Suppressor macrophage treated with lipopolysaccharide for 4 hours (primary cell): ENCODE data around the gene EFCAB11.

Experiments
- DNase-seq: peaks from one replicate; pipeline ENCODE4 v3.0.0-alpha.2; 2020

Gene EFCAB11

DNA sequence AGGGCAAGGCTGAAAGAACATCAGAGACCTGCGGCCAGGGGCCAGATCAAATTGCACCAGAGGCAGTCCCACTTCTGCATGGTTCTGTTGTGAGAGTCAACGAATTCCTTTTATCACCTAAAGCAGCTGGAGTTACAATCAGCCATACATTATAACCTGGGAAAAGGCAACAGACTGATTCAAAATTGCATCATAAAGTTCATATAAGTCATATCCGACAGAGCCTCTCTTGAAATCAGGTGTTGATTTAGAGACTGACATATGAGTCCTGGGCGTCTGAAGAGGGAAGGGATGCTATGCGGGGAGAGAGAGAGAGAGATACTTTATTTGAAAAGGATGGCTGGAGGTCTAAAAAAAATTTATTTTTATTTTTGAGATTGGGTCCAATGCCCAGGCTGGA is 89.4 kb downstream of the EFCAB11 start:
- DNase-seq = no peak

DNA sequence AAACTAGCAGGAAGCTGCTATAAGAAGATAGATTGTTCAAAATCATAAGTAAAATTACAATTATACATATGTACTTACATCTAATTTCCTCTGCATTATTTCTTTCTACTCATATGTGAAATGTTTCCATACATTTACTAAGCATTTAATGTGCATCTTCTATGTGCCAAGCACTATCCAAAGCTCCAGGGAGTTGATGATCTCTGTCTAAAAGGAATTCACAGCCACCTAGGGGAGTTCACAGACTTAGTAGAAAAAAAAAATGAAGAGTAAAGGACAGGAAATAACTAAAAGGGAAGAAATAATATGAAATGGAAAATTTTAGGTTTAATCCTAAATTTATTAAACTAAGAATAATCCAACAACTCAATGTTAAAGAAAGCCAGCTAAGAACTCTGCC is 91.7 kb downstream of the EFCAB11 start:
- DNase-seq = no peak

DNA sequence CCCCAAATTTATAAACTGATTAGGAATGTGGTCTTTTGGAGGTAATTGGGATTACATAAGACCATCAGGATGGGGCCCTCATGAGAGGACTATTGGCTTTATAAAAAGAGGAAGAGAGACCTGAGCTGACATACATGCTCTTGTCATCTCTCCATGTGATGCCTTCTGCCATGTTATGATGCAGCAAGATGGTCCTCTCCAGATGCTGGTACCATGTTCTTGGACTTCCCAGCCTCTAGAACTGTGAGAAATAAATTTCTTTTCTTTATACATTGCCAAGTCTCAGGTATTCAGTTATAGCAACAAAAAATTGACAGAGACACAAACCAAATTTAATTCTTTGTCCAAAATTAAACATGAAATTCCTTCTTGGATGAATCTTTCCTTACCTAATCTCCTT is 92.9 kb downstream of the EFCAB11 start:
- DNase-seq = no peak

DNA sequence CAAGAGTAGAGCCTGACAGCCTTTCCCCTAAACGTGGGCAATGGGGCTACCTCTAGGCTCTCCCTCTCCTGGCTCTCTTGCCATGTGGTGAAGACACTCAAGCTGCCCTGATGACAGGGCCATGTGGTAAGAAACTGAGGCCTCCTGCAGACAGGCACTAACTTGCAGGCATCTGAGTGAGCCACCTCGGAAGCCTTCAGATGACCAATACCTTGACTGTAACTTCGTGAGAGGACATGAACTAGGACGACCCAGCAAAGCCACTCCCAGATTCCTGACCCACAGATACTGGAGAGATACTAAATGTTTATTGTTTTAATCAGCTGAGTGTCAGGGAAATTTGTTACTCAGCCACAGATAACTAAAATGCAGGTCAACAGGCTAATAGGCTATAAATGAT is 96.4 kb downstream of the EFCAB11 start:
- no peak for DNase-seq

DNA sequence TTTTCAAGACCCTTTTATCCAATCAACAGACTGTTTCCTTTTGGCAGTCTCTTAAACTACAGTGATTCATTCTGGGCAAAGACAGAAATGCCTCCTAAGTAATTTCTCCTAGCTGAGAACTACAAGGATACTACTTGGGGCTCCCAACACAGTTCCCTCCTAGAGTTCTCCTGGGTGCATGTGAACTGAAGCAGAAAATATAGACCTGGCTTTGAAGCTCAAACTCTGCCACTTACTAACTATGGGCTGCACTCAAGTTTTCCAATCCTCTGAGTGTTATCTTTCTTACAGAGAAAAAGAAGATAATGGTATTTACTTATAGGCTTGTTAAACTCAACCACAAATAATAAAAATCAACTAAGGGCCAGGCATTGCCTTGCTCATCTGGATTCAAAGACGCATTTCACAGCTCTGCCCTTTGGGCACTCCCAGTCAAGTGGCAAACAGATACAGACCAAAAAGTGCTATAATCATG is 97.6 kb downstream of the EFCAB11 start:
- no peak for DNase-seq

DNA sequence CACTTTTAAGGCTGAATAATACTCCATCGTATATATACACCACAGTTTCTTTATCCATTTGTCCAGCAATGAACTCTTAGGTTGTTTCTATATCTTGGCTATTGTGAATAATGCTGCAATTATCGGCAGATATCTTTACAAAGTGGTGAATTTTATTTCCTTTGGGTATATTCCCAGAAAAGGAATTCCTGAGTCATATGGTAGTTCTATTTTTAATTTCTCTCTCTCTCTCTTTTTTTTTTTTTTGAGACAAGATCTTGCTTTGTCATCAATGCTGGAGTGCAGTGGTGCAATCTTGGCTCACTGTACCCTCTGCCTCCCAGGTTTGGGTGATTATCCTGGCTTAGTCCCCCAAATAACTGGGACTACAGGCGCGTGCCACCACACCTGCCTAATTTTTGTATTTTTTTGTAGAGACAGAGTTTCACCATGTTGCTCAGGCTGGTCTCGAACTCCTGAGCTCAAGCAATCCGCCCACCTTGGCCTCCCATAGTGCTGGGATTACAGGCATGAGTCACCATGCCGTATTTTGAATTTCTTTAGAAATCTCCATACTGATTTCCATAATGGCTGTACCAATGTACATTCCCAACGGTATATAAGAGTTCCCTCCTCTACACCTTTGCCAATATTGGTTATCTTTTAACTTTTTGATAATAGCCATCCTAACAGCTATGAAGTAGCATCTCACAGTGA is 98.4 kb downstream of the EFCAB11 start:
- no peak for DNase-seq

DNA sequence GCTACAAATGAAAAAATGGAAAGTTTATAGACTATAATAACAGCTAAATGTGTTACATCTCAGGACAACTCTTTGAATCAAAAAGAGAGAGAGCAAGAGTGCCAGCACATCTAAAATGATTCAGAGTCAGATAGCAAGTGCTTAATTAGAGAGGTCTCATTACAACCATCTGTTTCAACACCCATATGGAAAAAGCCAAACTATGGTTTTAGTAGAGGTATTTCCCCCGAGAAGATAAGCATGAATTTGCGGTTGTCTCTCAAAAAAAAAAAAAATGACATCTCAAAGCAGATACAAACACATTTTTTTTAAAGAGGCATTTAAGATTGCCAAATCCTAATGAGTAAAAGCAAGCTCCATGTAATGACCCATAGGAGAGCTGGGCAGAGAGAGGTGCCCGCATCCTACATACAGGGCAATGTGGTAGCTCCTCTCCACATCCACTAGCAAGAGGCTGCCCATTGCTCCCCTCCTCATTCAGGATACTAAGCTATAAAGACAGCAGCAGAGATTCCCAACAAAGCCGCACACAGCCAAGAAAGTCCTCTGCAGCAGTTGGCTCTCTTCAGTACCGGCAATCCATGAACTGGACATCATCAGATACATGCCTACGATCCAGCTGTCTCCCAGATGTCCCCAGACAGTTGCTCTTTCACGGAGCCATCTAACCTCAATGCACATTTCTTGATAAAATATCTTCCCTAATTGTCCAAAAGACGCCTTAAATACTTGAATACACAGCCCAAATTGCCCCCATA is 100.4 kb downstream of the EFCAB11 start:
- no peak for DNase-seq

DNA sequence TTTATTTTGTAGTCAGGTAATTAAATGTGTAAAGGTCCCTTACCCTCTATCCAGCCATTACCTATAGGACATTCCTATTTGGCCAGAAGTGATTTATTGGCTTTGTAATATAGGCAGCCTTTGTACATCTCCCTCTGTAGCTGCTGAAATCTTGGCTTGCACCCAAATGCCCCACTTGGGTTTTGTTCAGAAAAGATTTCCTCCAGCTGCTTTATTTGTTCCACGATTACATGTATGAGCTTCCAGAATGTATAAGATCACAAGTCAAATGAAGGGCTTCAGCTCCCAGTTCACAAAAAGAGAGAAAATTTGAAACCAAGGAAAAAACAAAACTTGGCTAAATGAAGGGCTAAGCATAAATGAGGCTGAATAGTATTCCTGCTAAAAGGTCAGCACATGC is 103.4 kb downstream of the EFCAB11 start:
- DNase-seq = no peak

DNA sequence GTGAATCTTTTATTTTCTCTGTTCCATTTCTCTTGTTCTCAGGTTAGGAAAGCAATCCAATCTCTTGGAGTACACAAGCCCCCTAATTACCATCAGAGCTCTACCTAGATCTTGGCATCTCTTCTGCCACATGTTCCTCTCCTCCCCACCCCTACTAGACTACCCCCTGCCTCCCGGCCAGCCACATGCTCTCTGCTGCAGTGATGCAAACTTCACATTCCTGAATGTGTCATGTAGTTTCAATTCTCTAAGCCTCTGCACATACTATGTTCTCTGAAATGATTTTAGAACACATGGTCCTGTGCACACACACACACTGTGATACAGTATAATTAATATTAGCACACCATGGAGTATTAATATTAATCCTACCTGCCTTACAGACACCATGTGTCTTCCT is 104.6 kb downstream of the EFCAB11 start:
- DNase-seq = no peak

DNA sequence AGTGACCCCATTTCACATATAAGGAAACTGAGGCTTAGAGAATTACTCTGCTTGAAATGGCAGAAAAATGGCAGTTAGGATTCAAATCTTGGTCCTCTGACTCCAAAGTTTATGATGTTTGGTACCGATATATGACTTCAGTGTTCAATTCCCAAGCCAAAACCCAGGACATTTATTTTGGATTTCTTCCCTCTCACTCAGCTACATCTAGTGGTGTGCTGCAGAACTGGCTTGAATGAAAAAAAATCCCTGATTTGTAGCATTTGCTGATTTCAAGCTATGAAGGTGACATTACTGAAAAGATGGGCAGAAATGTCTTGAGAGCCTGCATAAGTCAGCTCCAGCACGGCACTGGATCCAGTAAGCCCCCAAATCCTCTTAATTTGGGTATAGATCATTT is 106.4 kb downstream of the EFCAB11 start:
- no peak for DNase-seq

DNA sequence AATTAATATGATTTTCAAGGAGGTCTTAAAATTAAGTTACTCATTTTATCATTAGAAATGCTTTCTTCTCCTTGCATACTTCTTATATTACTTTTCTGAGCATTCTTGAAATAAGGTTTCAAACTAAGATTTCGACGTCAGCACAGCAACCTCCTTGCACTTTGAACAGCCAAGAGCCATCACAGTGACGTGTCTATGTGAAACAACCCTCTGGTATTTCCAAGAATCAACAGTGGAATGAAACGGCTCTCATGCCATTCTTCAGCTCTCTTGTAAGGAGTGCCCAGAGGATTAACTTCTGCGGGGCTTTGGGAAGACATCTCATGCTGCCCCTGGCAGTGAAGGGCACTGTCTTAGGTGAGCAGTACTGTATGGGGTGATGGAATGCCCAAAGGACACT is 109.2 kb downstream of the EFCAB11 start:
- no peak for DNase-seq

DNA sequence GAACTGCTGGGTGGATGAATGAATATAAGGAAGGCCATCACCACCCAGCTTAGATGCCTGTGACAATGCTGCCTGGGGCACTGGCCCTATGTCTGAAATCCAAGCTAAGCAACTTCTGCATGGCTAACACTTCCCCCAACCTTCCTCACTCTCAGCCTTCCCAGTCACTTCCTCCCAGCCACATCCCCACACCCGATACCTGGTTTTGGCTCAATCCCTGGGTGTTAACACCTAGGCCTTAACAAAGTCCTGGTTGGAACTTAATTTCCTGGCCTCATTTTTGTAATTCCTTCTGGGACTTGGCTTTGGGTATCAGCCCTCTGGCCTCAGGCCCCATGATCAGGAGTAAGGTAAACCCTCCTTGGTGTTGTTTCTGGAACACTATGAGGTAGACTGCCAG is 110.0 kb downstream of the EFCAB11 start:
- DNase-seq = no peak

DNA sequence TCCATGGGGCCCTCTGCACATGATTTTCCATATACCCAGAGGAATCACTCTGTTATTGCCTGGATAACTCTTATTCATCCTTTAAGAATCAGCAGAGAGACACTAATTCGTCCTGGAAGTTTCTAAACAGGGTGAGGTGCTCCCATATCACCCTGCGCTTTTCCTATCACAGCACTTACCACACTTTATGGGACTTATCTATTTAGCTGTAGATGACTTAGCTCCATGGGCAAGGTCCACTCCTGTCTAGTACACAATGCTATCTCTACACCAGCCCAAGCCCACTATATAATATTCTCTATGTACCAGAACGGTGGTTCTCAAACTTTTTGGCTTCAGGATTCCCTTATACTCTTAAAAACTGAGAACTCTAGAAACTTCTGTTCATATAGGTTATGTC is 111.7 kb downstream of the EFCAB11 start:
- DNase-seq = no peak

DNA sequence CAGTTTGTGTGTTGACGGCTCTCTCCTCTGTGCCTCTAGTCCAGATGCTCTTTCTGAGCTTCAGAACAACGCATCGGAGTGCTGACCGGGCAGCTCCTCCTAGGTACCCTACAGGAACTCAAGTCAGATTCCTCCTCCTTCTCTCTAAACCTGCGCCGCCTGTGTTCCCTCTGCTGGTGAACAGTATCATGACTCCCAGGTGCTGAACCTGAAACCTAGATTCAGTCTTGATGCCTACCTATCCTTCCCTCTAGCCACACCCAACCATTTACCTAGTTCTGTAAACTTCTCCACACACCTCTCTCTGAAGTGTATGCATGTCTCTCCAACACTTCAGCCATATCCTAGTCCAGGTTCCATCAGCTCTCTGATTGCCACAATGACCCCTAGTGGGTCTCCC is 112.7 kb downstream of the EFCAB11 start:
- DNase-seq = no peak

DNA sequence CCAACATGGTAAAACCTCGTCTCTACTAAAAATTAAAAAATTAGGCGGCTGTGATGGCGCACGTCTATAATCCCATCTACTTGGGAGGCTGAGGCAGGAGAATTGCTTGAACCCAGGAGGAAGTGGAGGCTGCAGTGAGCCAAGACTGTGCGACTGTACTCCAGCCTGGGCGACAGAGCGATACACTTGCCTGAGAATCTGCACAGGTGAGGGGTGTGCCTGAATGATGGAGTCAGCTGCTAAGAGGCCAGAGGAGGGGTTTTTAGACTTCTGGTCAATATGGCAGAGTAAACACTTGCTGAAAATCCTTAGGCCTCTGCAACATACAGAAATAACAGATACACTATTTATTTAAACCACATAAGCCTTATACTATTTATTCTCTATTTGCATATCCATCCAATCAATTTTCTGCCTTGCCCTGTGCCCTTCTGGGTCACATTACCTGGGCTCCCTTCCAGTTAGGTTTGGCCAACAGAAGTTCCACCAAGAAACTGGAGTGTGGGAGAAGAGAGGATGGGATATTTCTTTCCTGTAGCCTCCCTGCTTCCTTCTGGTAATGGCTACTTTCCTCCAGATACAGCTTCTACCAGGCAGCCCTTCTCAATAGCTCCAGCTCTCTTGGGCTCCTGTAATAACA is 117.6 kb downstream of the EFCAB11 start:
- no peak for DNase-seq

DNA sequence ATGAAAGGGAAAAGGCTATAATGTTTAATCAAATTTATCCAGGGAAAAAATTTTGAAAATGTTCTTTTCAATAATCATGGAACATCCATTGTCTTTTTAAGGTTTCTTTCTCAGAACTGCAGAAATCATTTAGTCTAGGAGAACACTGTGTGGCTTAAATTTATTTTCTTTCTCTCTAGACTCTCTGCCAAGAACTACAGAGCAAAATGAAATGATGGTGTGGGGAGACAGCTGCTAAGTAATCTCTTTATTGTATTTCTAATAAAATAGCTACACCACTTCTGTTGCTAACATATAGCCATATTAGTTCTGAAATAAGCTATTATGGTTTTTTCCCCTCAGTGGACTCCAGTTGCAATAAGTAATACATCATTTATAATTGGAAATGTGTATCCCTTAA is 120.9 kb downstream of the EFCAB11 start:
- DNase-seq = no peak

DNA sequence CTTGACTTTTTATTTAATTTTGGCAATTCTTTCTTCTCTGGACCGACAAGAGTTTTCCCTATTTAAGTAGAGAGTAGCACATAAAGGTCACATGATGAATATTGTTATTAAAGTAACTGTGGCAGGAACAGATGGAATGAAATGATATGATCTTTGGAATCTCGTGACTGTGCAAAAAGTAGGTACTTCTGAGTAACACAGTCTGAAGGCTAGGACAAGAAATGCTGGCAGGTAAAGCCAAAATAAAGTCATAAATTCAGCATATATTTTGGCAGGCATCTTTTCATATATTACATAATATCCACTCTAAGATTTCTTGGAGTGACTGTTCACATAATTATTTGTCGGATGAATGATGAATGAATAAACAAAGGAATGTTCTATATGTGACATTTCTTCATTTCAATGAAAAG is 121.4 kb downstream of the EFCAB11 start:
- DNase-seq = no peak

DNA sequence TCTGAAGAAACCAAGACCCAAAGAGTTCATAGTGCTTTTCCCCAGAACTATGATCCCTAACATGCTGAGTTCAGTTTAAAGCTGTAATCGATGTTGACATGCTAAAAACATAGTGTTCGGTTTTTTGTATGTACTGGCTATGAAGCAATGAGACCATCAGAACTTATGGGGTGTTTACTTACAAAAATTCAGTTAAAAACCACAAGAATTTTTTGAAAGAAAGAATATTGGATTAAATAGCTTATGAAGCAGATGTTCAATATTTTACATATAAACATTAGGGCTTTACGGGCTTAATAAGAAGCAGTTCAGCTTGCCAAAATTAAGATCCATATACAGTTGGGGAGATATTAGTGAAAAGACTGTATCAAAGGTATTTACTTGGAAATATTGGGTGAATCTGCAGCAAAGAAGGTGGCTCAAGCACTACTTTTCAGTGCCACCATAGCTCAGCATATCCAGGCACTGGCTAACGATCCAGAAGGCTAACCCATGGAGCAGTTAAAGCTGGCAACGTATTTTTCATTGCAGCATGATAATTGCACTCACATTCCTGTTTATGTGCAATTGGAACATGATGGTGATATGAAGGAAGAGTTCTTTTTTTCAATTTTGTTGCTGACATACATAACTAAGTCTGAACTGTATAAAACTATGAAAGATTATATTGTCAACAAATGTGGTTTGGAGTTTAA is 125.9 kb downstream of the EFCAB11 start:
- no peak for DNase-seq

DNA sequence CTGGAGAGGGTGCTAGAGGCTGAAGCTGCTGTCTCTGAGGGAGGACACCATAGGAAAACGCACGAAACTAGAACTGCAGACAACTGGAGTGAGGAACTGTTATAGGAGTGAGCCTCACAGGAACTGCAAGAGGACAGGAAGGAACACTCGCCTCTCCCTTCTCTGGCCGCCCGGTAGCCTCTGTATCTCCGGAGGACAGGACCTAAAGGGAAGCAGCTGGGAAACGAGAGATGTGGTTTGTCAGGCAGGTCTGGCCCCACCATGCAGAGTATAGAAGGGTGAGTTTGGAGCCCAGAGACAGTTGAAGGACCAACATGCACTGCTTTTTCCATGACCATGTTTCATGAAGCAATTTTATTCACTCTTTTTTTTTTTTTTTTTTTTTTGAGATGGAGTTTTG is 127.3 kb downstream of the EFCAB11 start:
- DNase-seq = peak; percentile 3

DNA sequence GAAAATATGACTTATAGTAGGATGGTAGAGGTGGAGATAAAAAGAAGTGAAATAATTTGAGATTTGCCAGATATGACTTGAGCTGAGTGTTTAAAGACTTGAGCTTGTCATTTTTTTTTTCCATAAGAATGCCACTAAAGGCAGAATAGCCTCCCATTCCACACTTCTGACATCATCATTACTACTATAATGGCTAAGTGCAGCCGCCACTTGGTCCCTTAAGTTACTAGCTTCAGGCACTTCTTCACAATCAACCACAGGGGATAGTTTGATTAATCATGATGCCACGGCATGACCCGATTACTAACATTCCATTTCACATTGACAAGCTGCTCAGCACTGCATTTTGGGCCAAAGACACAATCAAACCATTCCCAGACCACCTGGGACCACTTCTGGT is 127.9 kb downstream of the EFCAB11 start:
- DNase-seq = no peak

DNA sequence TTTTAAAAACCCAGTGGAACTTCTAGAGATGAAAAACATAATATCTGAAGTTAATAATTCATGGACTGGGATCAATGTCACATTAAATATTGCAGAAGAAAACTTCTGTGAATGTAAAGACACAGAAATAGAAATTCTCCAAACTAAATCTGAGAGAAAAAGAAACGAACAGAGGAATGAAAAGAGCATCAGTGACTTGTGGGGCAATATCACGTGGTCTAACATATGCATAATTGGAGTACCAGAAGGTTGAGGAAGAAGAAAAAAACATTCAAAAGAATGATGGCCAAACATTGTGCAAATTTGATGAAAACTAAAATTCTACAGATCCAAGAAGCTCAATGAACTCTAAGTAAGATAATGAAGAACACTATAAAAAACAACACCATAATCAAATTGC is 130.8 kb downstream of the EFCAB11 start:
- DNase-seq = no peak

DNA sequence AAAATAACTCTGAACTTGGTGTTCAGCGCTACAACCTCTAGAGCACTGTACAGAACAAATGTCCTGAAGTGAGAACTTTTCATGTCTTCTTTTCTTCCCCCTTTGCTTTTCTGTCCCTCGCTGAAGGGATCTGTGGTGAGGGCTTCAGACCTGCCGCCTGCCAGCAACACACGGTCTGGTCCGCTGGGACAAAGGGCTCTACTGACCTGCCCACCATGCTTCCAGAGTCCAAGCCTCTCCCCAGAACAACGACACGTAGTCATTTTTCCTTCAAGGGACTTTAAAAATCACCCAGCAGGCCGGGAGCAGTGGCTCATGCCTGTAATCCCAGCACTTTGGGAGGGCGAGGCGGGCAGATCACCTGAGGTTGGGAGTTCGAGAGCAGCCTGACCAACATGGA is 140.4 kb downstream of the EFCAB11 start:
- DNase-seq = no peak

DNA sequence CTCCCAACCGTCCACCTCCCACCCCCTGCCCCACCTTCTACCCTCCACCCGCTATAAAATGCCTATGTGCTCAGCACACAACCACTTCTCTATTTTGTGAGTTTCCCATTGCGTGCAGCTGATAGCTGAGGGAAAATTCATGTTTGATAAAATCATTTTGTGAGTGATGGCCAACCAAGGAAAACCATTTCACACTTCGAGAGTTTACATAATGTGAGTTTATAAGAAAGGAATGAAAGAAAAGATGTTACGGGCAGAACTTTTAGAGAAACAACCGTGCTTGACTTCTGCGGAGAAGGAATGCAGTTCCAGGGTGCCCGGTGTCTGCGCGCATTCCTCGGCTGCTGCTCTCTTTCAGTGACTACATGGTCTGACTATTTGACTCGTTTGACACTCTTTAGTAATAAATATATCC is 140.9 kb downstream of the EFCAB11 start:
- DNase-seq = no peak
